WTC11 (cell line): ENCODE measurements around the gene POLDIP2. TPM values are rescaled to one million over a fixed set of nuclear protein-coding genes. Genes with fewer than 3 reads are reported as not detected.

Experiments used
- ATAC-seq: fragments of 200-7000 bp; cut with Tn5 transposase; 2 replicates; pipeline ENCODE4 v1.10.0; 2021; ENCODE audit warnings: mild to moderate bottlenecking, moderate library complexity
- CTCF ChIA-PET: fragments of 300-600 bp; sonication (Branson Sonifier 250); formaldehyde crosslinking; loops from one replicate; lab custom pipeline; 2021; ENCODE audit warnings: antibody characterized with exemption; lab: Charles Lee
- POLR2A ChIA-PET: fragments of 350-600 bp; sonication (Branson Sonifier 250); formaldehyde crosslinking; loops from one replicate; lab custom pipeline; 2021; ENCODE audit warnings: antibody characterized with exemption; lab: Charles Lee
- DNase-seq: peaks from one replicate; pipeline ENCODE4 v3.0.0; 2021; ENCODE audit warnings: low spot score
- H3K27ac Mint-ChIP-seq: 2 replicates; pipeline ENCODE4 v1.8.0; 2021; ENCODE audit warnings: mixed read lengths
- H3K27me3 Mint-ChIP-seq: 2 replicates; pipeline ENCODE4 v1.8.0; 2021; ENCODE audit warnings: low read depth, mild to moderate bottlenecking, moderate library complexity, mixed read lengths
- H3K36me3 Mint-ChIP-seq: 2 replicates; pipeline ENCODE4 v1.8.0; 2021; ENCODE audit warnings: mixed read lengths
- H3K4me1 Mint-ChIP-seq: 2 replicates; pipeline ENCODE4 v1.8.0; 2022; ENCODE audit warnings: mixed read lengths
- H3K4me3 Mint-ChIP-seq: 2 replicates; pipeline ENCODE4 v1.8.0; 2021; ENCODE audit warnings: mild to moderate bottlenecking, moderate library complexity, mixed read lengths
- H3K9me3 Mint-ChIP-seq: 2 replicates; pipeline ENCODE4 v1.8.0; 2021; ENCODE audit warnings: mixed read lengths
- ATF1 ChIP-seq: sonication (generic); formaldehyde crosslinking; IDR thresholded peaks from 2 replicates; pipeline ENCODE4 v1.8.1; 2023; ENCODE audit warnings: mild to moderate bottlenecking, moderate library complexity, missing genetic modification reagents
- CREB1 ChIP-seq: sonication (generic); formaldehyde crosslinking; IDR thresholded peaks from 2 replicates; pipeline ENCODE4 v1.8.0; 2023; ENCODE audit warnings: mild to moderate bottlenecking, missing genetic modification reagents
- CTCF ChIP-seq: fragments of 200-600 bp; IDR thresholded peaks from 2 replicates; pipeline ENCODE4 v1.8.0; 2022; ENCODE audit warnings: antibody characterized with exemption
- E2F5 ChIP-seq: sonication (generic); formaldehyde crosslinking; IDR thresholded peaks from 2 replicates; pipeline ENCODE4 v1.8.1; 2022; ENCODE audit warnings: mild to moderate bottlenecking, moderate library complexity, missing genetic modification reagents
- EMX1 ChIP-seq: fragments of 250-450 bp; sonication (Bioruptor Pico); IDR thresholded peaks from 2 replicates; pipeline ENCODE4 v1.8.0; 2021; ENCODE audit warnings: mild to moderate bottlenecking
- HMGA2 ChIP-seq: fragments of 250-450 bp; sonication (Bioruptor Pico); IDR thresholded peaks from 2 replicates; pipeline ENCODE4 v1.4.0; 2021; ENCODE audit warnings: mild to moderate bottlenecking, moderate library complexity
- NFE2L1 ChIP-seq: sonication (generic); formaldehyde crosslinking; IDR thresholded peaks from 2 replicates; pipeline ENCODE4 v1.8.1; 2023; ENCODE audit warnings: missing genetic modification reagents
- NR3C1 ChIP-seq: sonication (generic); formaldehyde crosslinking; conservative IDR thresholded peaks from 2 replicates; pipeline ENCODE4 v1.8.1; 2023; ENCODE audit warnings: low read depth, mild to moderate bottlenecking, missing genetic modification reagents
- PREB ChIP-seq: sonication (generic); formaldehyde crosslinking; IDR thresholded peaks from 2 replicates; pipeline ENCODE4 v1.8.1; 2022; ENCODE audit warnings: mild to moderate bottlenecking, missing genetic modification reagents, moderate library complexity, borderline replicate concordance
- SOX15 ChIP-seq: fragments of 250-450 bp; sonication (Bioruptor Pico); IDR thresholded peaks from 2 replicates; pipeline ENCODE4 v1.9.0; 2021; ENCODE audit warnings: mild to moderate bottlenecking
- TCF7 ChIP-seq: sonication (generic); formaldehyde crosslinking; IDR thresholded peaks from 2 replicates; pipeline ENCODE4 v1.8.0; 2022; ENCODE audit warnings: mild to moderate bottlenecking, low read depth, missing genetic modification reagents, moderate library complexity
- ZNF263 ChIP-seq: sonication (generic); formaldehyde crosslinking; IDR thresholded peaks from 2 replicates; pipeline ENCODE4 v1.8.1; 2022; ENCODE audit warnings: low read depth, mild to moderate bottlenecking, moderate library complexity, missing genetic modification reagents
- total RNA-seq: library from RNA; stranded (reverse); gene quantifications from 3 replicates; pipeline ENCODE4 v1.2.3, GENCODE V29; 2021
- TF ChIP-seq, protein P1 (sequence below): sonication (generic); formaldehyde crosslinking; IDR thresholded peaks from 2 replicates; pipeline ENCODE4 v1.8.1; 2023; ENCODE audit warnings: mild to moderate bottlenecking, missing genetic modification reagents, moderate library complexity
- TF ChIP-seq, protein P2 (sequence below): fragments of 250-450 bp; sonication (Bioruptor Pico); IDR thresholded peaks from 2 replicates; pipeline ENCODE4 v1.9.0; 2021; ENCODE audit warnings: mild to moderate bottlenecking
- TF ChIP-seq, protein P3 (sequence below): sonication (generic); formaldehyde crosslinking; IDR thresholded peaks from 2 replicates; pipeline ENCODE4 v1.8.0; 2022; ENCODE audit warnings: mild to moderate bottlenecking, missing genetic modification reagents
- TF ChIP-seq, protein P4 (sequence below): sonication (generic); formaldehyde crosslinking; IDR thresholded peaks from 2 replicates; pipeline ENCODE4 v1.8.1; 2023; ENCODE audit warnings: mild to moderate bottlenecking, missing genetic modification reagents, borderline replicate concordance
- TF ChIP-seq, protein P5 (sequence below): sonication (generic); formaldehyde crosslinking; IDR thresholded peaks from 2 replicates; pipeline ENCODE4 v1.8.0; 2023; ENCODE audit warnings: missing genetic modification reagents

POLDIP2 gene
- total RNA-seq, 1 experiment from 2014 or later, result 85.4 TPM

DNA sequence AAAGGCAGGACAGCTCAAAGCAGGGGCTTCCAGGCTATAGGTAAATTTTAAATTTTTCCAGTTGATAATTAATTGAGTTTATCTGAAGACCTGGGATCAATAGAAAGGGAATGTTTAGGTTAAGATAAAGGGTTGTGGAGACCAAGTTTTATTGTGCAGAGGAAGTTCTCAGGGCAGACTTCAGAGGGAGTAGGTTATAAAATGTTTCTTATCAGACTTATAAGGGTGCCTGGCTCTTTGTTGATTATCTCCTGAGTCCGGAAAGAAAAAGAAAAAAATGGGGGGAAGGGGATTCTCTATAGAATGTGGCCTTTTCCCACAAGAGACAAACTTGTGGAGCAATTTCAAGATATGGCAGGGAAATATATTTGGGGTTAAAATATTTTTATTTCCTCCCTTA lies 32.8 kb upstream of the POLDIP2 start:
- Mint-ChIP-seq H3K4me1 (peaks cover 9% of the 10 kb centered on the region), H3K9me3 (no peaks in the 10 kb centered on the region), H3K36me3 (peaks cover 10% of the 10 kb centered on the region), H3K27ac (no peak overlapping the region), H3K4me3 (no peak overlapping the region), H3K27me3 (peaks cover 30% of the 10 kb centered on the region)
- DNase-seq, result no peak
- CTCF ChIA-PET, result no interaction called here
- TF ChIP-seq EMX1 (no peak), ZNF263 (no peak), CREB1 (CRISPR knock-in tag) (no peak), SOX15 (CRISPR knock-in tag) (no peak), E2F5 (no peak)
- TF ChIP-seq, protein P1, sequence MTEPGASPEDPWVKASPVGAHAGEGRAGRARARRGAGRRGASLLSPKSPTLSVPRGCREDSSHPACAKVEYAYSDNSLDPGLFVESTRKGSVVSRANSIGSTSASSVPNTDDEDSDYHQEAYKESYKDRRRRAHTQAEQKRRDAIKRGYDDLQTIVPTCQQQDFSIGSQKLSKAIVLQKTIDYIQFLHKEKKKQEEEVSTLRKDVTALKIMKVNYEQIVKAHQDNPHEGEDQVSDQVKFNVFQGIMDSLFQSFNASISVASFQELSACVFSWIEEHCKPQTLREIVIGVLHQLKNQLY (CRISPR knock-in tag), result no peak
- TF ChIP-seq, protein P2, sequence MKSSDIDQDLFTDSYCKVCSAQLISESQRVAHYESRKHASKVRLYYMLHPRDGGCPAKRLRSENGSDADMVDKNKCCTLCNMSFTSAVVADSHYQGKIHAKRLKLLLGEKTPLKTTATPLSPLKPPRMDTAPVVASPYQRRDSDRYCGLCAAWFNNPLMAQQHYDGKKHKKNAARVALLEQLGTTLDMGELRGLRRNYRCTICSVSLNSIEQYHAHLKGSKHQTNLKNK (CRISPR knock-in tag), result no peak
- POLR2A ChIA-PET, result no interaction called here
- no peak for ATAC-seq

- H3K4me3 Mint-ChIP-seq, result no peak overlapping the region
- ChIA-PET POLR2A (no interaction called here), CTCF (interaction anchor here (1.9 to 2.2 kb wide), 2 partner anchors 19 to 28 kb away, joined by 4 to 9 read pairs; no protein-coding TSS in a partner anchor)
- no peak for TF ChIP-seq CTCF
- TF ChIP-seq PREB (CRISPR knock-in tag), result no peak
- TF ChIP-seq, protein P3, sequence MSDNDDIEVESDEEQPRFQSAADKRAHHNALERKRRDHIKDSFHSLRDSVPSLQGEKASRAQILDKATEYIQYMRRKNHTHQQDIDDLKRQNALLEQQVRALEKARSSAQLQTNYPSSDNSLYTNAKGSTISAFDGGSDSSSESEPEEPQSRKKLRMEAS, result no peak
- no peak for TF ChIP-seq NFE2L1
- no peak for TF ChIP-seq NR3C1 (CRISPR knock-in tag)
- TF ChIP-seq TCF7 (CRISPR knock-in tag), result no peak
- TF ChIP-seq, protein P4, sequence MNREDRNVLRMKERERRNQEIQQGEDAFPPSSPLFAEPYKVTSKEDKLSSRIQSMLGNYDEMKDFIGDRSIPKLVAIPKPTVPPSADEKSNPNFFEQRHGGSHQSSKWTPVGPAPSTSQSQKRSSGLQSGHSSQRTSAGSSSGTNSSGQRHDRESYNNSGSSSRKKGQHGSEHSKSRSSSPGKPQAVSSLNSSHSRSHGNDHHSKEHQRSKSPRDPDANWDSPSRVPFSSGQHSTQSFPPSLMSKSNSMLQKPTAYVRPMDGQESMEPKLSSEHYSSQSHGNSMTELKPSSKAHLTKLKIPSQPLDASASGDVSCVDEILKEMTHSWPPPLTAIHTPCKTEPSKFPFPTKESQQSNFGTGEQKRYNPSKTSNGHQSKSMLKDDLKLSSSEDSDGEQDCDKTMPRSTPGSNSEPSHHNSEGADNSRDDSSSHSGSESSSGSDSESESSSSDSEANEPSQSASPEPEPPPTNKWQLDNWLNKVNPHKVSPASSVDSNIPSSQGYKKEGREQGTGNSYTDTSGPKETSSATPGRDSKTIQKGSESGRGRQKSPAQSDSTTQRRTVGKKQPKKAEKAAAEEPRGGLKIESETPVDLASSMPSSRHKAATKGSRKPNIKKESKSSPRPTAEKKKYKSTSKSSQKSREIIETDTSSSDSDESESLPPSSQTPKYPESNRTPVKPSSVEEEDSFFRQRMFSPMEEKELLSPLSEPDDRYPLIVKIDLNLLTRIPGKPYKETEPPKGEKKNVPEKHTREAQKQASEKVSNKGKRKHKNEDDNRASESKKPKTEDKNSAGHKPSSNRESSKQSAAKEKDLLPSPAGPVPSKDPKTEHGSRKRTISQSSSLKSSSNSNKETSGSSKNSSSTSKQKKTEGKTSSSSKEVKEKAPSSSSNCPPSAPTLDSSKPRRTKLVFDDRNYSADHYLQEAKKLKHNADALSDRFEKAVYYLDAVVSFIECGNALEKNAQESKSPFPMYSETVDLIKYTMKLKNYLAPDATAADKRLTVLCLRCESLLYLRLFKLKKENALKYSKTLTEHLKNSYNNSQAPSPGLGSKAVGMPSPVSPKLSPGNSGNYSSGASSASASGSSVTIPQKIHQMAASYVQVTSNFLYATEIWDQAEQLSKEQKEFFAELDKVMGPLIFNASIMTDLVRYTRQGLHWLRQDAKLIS (CRISPR knock-in tag), result no peak
- no peak for TF ChIP-seq E2F5
- TF ChIP-seq HMGA2 (CRISPR knock-in tag), result no peak
- no peak for TF ChIP-seq ATF1 (CRISPR knock-in tag)
- TF ChIP-seq, protein P5, sequence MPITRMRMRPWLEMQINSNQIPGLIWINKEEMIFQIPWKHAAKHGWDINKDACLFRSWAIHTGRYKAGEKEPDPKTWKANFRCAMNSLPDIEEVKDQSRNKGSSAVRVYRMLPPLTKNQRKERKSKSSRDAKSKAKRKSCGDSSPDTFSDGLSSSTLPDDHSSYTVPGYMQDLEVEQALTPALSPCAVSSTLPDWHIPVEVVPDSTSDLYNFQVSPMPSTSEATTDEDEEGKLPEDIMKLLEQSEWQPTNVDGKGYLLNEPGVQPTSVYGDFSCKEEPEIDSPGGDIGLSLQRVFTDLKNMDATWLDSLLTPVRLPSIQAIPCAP, result no peak
- H3K27ac Mint-ChIP-seq, result no peak overlapping the region
- no peak for DNase-seq
- H3K36me3 Mint-ChIP-seq, result peaks cover 12% of the 10 kb centered on the region
- ATAC-seq, result no peak
- H3K27me3 Mint-ChIP-seq, result peaks cover 51% of the 10 kb centered on the region
- H3K9me3 Mint-ChIP-seq, result no peaks in the 10 kb centered on the region
- peaks cover 14% of the 10 kb centered on the region for H3K4me1 Mint-ChIP-seq
Observed at GRCh38 chr17:28388106-28388505, 30.8 kb upstream of the POLDIP2 start.
